ENCODE measurements around the gene DNAJB4.
"Not testable (repeated sequence)": the region's sequence is repeated elsewhere in the genome, so short reads cannot be mapped to it uniquely, and the experiment has no call there.

Gene DNAJB4

DNA sequence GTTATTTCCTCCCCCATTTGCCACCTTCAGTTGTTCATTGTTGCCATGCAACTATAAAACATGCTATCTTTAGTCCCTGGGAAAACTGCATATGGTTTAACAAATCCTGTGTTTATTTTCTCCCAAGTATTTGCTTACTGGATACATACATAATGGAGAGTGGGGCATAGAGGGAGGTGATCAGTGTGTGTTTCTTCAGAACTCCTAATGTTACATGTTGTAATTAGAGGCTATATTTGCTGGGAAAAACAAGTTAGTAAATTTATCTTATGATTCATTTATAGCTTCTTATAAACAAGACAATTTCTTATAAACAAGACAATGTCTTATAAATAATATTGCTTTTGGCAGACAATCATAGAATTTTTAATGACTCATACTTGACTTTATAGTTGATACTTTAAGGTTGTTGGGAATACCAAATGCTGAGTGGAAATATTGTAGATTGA, 33.8 kb downstream of the DNAJB4 start:
- DNase-seq (ENCODE audit: low spot score) = no peak

DNA sequence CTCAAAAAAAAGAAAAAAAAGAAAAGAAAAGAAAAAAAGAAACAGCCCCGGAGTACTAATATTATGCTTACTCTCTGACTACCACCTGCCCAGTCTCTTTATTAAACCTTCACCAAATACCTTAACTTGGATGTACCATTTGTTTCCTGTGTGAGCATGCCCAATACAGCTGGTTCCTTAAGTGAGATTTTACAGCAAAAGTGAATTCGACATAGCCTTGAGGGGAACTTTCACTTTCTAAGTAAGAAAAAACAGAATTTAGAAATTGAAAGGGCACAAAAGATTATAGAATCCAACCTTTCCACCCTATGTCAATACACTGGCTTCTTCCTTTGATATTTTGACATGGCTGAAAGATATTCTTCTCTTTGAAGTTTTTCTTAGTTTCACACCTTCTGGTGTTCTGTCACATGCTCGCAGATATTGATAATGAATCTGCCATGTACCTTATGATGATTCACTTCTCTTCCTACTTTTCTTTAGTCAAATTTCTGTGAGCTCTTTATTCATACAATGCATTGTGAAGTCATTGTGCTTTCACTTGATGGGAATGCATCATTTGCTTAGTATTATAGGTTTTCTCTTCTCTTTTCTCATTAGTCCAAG, 35.8 kb downstream of the DNAJB4 start:
- DNase-seq (ENCODE audit: low spot score) = no peak

DNA sequence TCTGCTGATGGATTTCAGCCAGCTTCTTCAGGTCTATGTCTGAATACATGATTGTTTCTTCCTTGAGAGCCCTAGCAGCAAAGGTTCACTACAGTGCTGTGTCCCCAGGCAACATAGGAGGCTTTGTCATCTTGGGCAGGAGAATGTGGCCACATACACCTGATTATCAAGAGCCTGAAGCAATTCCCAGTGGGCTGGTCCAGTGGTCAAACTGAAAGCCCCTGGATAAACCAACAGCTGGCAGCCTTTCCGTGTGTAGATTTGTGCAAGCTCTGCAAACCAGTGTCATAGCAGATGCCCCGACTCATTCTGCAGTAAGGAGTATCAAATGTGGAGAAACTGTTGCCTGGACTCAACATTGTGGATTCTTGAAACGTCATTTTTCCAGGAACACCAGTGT, 38.7 kb downstream of the DNAJB4 start:
- DNase-seq (ENCODE audit: low spot score) = no peak

DNA sequence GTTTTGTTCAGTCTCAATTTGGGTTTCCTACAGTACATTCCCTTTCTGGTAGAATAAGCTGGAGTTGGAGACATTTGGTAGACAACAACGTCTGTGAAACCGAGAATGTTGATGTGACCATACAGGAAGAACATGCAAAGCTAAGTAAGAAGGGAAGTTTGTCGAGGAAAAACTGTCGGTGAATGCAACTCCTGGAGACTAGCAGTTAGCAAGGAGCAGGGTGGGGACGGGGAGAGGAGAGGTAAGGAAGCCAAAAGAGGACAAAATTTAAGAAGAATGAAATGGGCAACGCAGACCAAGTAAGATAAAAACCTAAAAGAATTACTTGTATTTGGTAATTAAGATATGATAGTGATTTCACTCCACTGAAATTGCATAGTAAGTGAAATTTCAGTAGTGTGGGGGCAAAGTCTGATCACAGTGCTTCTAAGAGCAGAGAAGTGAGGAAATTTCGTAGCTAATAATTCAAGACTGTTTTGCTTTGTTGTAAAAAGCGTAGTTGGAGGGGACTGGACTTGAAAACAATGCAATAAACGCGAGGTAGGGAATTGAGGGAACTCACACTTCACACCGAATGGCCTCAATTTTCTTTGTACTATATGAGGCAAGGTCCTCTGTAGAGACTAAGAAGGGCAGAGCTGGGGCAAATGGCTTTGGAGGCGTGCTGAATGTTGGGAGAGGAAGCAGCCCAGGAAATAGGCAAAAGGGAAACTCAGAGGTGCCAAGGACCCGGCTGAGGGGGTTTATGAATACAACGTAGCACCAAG, 40.2 kb downstream of the DNAJB4 start:
- no peak for DNase-seq (ENCODE audit: low spot score)

DNA sequence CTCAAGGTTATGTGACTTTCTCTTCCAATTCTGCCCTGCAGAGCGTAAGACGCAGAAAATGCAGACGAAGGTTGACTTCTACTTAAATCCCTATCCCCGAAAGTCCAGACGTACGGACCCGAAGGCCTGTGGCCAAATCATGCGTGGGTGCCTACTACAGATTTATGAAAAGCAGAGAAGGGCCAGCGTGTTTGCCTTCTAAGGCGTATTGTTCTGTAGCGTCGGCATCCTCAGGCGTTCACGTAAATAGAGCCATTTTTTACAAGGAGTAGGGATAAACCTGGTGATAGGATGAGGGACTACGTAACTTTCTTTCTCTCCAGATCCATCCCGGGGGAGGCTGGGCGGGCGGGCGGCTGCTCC, 40.8 kb downstream of the DNAJB4 start:
- no peak for DNase-seq (ENCODE audit: low spot score)

DNA sequence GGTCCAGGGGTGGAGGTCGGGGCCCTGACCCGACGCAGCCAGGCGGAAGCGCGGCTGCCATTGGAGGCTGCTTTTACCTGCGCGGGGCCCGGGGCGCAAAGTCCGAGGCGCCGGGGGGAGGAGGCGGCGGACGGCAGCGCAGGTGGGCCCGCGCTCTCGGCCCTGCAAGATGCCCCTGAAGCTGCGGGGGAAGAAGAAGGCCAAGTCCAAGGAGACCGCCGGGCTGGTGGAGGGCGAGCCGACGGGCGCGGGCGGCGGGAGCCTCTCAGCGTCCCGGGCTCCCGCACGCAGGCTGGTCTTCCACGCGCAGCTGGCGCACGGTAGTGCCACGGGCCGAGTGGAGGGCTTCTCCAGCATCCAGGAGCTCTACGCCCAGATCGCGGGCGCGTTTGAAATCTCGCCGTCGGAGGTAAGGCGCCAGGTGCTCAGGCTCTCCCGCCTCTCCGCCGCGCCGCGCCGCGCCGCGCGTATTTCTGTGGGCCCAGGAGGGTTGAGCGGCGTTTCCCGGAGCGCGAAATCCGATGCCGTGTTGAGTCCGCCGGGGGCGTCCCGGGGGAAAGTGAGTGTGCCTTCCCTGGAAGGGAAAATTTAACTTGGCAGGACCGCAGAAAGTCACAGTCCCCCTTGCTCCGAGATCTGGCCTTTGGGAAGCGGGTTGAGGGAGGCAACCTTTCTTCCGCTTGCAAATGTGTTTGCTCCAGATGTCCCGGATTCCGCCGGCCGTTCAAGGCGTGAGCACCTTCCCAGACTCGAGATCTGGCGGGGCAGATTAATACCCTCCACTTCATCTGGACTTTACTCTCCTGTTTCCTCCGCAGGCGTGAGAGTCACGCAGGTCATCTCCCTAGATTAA, 41.4 kb downstream of the DNAJB4 start, which contains the start of gene GIPC2:
Gene GIPC2 (plus strand): TSS at position 41 of the 853 bp plus-strand sequence. CDS start 129 bp downstream, at position 170.
- no peak for DNase-seq (ENCODE audit: low spot score)

DNA sequence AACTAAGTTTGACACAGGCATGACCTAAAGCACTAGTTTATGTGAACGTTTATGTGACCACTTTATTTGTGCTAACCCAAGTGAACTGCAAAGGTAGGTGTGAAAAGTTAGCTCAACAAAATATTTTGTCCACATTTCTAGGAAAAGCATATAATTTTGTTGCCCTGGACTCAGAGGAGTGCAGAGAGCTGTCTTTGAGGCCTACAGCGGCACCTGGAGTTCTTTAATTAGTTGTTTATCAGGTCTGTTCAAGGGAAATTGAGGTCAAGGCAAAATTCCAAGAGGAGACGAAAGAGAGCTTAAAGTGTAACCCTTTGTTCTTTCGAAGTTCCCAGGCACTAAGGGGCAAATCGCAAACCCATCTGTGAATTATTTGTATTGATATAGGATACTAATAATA, 42.4 kb downstream of the DNAJB4 start:
- no peak for DNase-seq (ENCODE audit: low spot score)

DNA sequence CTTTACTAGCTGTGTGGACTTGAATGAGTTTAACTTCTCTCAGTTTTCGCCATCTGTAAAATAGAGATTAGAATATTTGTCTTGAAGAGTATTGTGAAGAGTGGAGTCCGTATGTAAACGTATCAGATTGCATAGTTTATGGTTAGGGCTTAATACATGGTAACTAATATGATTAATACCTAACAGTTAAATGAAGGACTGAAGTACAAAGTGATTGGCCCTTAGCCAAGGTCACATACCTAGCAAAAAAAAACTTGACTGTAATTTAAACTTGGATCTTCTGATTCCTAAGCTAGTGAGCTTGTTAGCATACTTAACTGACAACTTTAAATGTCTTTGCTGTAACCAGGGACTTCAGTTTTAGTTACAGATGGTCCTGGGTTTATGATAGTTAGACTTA, 42.9 kb downstream of the DNAJB4 start:
- no peak for DNase-seq (ENCODE audit: low spot score)

DNA sequence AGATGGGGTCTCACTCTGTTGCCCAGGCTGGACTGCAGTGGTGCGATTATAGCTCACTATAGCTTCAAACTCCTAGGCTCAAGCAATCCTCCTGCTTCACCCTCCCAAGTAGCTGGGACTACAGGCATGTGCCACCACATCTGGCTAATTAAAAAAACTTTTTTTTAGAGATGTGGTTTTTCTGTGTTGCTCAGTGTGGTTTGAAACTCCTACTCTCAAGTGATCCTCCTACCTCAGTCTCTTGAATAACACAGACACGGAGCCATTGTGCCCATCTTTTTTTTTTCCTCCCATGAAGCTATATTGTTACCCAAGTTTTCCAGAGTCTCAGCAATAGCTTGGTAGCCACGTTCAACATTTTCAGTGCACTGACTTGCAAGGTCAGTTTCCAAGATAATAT, 43.7 kb downstream of the DNAJB4 start:
- DNase-seq (ENCODE audit: low spot score) = no peak

DNA sequence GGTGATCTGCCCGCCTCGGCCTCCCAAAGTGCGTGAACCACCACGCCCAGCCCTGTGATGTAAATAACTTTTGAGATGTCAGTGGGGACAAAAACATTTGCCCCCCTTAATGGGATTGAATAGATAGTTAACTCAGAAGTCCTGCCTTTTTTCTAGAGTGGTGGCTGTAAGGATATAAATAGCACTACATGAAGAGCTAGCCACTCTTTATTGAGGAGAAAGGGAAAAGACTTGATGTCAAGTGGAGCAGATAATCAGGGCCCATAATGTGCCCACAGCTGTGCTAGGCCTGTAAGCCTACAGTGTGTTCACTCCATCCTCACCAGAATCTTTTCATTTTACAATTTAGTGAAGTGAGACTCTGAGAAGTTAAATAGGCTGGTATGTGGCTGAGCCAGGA, 44.7 kb downstream of the DNAJB4 start:
- DNase-seq (ENCODE audit: low spot score) = no peak

DNA sequence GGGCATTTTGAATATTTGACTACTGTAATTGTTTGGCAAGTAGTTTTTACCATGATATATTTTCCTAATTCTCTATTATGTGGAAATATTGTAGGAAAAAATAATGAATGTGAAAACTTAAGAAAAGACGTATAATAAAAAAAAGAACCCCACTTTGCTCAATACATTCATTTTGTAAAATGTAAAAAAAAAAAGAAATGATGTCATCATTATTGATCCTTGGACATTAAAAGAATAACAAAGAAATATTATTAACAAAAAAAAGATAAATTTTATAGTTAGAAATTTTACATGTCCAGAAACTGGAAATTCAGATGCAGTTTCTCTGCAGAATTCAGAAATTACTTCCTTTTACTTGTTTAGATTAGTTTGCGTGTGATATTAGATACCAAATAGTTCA, 46.3 kb downstream of the DNAJB4 start:
- no peak for DNase-seq (ENCODE audit: low spot score)

DNA sequence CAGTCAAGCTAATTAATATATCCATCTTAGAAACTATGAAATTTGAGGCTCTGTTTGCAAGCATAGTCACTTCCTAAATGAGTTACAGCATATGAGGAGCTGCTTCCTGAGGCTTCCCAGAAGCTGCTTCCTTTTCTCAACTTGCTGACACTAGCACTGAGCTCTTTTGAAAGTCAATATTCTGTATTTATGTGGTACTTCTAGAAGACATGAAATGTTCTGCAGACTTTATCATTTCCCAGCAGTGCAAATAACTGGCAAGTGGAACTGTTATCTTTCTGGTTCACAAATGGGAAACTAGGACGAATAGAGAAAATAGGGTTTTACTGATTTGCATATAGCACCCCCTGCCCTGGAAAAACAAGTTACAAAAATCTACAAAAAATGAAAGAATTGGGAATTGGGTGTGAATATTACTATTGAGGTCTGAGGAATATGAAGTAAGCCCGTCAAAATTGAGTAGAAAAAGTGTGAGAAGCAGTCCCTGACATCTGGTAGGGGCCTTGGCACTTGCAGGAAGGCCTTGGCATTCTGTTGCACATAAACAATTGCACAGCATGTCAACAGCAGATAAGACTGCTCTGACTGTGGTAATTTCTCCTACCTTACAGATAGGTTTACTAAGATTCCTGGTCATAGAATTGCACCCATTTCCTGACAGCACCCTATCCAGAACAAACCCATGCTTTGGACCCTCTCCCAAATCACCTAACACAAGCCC, 48.1 kb downstream of the DNAJB4 start:
- no peak for DNase-seq (ENCODE audit: low spot score)

DNA sequence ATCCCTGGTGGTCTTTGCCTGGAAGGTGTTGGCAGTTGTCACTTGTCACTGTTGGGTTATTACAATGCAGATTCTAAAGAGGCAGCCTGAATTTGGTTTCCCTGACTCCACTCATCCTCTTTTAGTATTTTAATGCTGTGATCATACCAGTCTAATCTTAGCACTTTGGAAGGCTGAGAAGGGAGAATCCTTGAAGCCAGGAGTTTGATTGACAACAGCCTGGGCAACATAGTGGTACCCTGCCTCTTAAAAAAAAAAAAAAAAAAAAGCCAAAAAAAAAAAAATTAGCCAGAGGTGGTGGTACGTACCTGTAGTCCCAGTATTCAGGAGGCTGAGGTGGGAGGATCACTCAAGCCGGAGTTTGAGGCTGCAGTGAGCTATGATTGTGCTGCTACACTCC, 48.8 kb downstream of the DNAJB4 start:
- DNase-seq (ENCODE audit: low spot score) = no peak

DNA sequence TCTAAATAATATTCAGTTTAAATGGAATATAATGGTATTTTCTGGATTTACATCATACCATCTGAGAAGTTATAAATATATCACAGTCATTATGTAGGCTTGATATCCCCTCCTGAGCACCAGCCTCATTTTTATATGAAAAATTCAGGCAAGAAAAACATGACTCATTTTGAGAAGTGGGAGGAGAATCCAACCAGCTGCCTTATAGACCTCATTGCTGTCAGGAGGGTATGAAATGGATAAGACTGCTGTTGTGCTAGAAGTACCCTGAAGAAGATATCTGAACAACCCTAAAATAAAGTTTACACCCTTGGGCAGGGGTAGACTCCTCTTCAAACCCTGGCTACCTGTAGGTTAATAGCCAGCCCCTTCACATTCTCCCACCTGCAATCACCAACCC, 49.8 kb downstream of the DNAJB4 start:
- no peak for DNase-seq (ENCODE audit: low spot score)

DNA sequence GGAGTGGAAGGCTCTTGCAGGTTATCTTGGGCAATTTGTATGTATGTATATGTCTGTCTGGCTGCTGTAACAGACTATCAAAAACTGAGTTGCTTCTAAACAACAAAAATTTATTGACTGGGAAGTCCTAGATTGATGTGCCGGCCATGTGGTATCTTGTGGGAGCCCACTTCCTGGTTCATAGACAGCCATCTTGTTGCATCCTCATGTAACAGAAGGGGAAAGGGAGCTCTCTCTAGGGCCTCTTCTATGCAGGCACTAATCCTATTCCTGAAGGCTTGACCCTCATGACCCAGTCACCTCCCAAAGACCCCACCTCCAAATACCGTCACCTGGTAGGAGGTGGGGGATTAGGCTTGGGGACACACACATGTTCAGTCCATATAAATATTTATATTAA, 50.2 kb downstream of the DNAJB4 start:
- DNase-seq (ENCODE audit: low spot score) = no peak

DNA sequence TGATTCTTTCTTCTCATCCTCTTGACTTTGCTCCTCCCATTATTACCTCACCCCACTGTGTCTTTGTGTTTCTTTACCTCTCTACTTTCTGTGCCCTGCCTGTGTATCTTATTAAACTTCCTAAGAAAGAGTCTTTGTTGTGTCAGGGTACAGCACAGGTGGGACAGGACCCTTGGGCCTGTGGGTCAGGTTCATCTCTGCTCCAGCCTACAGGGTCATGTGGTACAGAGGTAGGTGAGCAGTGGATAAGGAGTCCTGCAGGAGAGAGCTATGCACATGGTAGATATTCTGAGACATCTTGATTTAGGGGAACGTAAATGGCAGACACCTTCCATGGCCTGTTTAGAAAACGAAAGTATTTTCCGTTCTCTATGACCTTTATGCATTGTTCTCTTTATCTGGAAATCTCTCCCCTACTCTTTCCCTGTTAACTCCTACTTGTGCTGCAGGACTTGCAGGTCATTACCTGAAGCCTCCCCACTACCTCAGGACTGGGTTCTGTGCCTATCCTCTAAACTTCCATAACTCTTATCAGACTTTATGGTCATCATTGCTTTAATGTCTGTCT, 50.9 kb downstream of the DNAJB4 start:
- DNase-seq (ENCODE audit: low spot score) = no peak

DNA sequence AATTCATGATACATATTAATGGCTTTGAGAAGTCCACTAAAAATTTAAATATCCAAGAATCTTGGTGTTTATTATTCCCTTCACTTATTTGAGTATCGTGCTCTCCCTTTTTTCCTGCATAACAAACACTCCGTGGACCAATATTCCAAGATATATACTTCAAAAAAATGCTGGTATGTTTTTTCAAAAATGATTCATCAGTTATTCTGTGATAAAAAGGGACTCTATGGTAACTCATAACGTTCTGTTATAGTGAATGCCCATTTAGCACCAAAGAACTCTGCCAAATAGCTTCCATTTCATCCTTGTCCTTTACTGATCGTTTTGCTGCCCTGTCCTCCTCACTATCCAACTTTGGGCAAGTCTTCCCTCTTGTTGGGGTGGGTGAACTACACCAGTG, 53.9 kb downstream of the DNAJB4 start:
- DNase-seq (ENCODE audit: low spot score) = no peak

DNA sequence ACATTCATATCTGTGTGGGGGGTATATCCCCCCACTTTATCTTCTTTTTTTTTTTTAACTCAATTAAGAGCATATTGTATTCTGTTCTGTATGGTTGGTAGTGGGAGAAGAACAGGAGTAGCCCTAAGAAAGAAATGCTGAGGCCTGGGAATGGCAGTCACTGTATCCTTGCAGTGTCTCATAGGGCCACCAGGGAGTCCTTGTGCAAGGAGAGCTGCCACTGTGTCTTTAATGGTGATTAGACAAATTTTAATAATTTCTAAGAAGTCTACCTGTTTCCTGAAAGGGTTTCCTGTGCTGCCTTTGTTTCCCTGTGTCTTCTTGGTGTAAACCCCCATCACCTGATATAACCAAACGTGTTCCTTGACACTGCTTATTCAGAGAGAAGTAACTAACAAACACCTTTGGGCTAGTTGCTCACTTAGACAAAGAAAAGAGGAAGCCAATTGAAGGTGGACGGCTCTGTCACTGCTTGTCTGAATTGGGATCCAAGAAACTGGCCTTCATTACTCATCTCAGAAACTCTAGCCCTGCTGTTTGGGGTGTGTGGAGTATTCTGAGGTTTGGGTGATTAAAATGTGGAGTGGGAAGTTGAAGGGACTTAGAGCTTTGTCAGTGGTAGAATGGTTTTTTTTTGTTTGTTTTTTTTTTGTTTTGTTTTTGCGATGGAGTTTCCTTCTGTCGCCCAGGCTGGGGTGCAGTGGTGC, 56.3 kb downstream of the DNAJB4 start:
- no peak for DNase-seq (ENCODE audit: low spot score)

DNA sequence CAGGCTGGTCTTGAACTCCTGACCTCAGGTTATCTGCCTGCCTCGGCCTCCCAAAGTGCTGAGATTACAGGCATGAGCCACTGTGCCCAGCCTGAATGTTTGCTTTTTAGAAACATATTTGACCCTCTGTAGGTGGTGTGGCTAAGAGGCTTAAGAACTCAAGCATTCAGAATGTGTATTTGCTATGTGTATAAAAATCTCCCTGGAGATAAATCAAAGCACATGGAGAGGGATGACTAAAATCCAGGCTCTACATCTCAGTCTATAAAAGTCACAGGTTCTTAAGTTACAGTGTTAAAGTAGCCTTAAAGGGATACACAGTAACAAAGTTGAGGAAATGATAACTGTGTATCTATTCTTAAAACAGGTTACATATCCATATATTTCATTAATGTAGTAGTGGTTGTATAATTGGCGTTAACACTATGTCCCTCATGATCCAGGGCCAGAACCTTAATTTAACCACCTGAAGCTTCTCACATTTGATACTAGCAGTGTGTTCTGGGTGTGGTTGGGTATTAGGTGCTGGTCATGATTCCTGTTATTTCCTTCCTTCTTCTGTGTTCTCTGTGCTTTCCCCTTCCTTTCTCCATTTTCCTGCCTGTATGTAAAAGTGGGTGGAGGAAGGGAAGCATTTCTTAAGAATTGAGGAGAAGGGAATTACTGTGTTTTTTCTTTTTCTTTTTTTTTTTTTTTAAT, 57.2 kb downstream of the DNAJB4 start:
- no peak for DNase-seq (ENCODE audit: low spot score)

DNA sequence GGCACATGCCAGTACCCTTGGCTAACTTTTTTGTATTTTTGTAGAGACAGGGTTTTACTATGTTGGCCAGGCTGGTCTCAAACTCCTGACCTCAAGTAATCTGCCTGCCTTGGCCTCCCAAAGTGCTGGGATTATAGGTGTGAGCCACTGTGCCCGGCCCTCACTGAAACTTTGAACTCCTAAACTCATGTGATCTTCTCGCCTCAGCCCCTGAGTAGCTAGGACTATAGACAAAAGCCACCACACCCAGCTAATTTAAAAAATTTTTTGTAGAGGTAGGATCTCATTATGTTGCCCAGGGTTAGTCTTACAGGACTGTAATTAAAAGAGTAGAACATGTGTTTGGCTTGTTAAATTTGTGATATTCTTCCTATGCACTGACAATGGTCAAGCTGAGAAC, 60.1 kb downstream of the DNAJB4 start:
- DNase-seq (ENCODE audit: low spot score) = not testable (repeated sequence)
